ENCODE data around the gene SLC38A11. TPM values are rescaled to one million over a fixed set of nuclear protein-coding genes. Genes with fewer than 3 reads are reported as not detected.

SLC38A11 gene
- total RNA-seq, 1 experiment from 2014 or later: not detected

DNA sequence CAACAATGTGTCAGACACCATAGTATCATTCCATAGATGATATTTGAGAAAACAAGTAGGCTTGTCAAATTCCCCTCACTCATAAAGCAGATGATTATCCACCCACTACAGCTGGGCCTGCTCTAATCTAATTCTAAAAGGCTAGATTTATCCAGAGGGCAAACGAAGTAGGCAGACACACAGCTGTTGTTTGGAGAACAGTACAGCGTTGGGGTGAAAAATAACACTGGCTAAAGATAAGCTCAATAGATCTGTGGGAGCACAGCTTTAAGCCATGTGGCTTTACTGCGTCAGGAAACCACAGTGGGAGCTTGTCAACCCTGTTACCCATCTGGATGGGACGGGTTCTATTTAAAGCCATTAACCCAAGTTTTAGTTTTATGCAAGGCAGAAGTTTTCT, 64.8 kb downstream of the SLC38A11 start:
- no peaks in the 10 kb centered on the region for H3K27me3 ChIP-seq (ENCODE audit: control insufficient read depth, insufficient read depth, low read length)
- no peaks in the 10 kb centered on the region for H3K36me3 ChIP-seq (replicated peaks; ENCODE audit: control insufficient read depth, insufficient read depth, low read length)
- no peak for DNase-seq
- no peak overlapping the region for H3K4me3 ChIP-seq (ENCODE audit: insufficient read depth, low read depth, low read length)

GRCh38 chr2:164888592-164888991, 66.7 kb downstream of the SLC38A11 start:
- no peaks in the 10 kb centered on the region for H3K36me3 ChIP-seq (replicated peaks; ENCODE audit: control insufficient read depth, insufficient read depth, low read length)
- H3K27me3 ChIP-seq (ENCODE audit: control insufficient read depth, insufficient read depth, low read length): no peaks in the 10 kb centered on the region
- DNase-seq: no peak
- no peak overlapping the region for H3K4me3 ChIP-seq (ENCODE audit: insufficient read depth, low read depth, low read length)

DNA sequence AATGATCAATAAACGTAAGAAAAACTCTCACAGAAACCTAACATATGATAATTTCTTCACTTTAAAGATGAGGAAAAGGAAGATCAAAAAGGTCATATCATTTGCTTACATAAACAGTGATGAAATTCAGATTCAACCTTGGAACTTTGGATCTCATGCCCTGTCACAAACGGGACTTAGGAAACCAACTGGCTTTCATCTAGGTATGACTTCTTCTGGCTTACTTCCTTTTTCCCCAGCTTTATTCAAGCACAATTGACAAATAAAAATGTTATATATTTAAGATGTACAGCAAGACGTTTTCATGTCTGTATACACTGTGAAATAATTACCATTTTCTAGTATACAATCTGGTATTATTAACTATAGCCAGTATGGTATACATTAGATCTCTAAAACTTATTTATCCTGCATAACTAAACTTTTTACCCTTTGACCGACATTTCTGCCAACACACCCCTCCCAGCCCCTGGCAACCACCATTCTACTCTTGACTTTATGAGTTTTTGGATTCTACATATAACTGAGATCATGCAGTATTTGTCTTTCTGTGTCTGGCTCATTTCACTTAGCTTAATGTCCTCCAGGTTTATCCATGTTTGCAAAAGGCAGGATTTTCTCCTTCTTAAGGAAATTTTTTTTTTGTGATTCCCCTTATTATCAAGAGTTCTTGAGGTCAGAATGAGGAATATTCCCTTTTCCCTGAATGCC, 67.7 kb downstream of the SLC38A11 start:
- Histone ChIP-seq H3K36me3 (replicated peaks; ENCODE audit: control insufficient read depth, insufficient read depth, low read length) (no peaks in the 10 kb centered on the region), H3K27me3 (ENCODE audit: control insufficient read depth, insufficient read depth, low read length) (no peaks in the 10 kb centered on the region), H3K4me3 (ENCODE audit: insufficient read depth, low read depth, low read length) (no peak overlapping the region)
- no peak for DNase-seq

DNA sequence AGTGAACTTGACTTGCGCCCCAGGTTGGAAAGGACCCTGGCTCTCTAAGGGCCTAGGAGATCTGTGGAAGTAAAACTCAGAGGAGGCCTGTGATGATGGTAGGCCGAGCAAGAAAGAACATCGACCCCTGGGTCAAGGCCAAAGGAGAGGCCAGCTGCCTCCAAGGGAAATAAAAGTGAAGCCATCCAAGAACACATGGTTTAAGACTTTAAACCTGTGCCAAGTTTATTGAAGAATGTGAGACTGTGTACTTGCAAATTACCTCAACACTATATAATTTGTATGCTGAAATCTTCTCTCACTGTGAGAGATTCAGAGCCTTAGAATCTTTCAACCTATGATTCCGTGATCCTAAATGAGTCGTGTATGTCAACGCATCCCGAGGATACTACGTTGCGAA, 73.0 kb downstream of the SLC38A11 start:
- no peak for DNase-seq
- H3K27me3 ChIP-seq (ENCODE audit: control insufficient read depth, insufficient read depth, low read length): no peaks in the 10 kb centered on the region
- no peaks in the 10 kb centered on the region for H3K36me3 ChIP-seq (replicated peaks; ENCODE audit: control insufficient read depth, insufficient read depth, low read length)
- H3K4me3 ChIP-seq (ENCODE audit: insufficient read depth, low read depth, low read length): no peak overlapping the region

DNA sequence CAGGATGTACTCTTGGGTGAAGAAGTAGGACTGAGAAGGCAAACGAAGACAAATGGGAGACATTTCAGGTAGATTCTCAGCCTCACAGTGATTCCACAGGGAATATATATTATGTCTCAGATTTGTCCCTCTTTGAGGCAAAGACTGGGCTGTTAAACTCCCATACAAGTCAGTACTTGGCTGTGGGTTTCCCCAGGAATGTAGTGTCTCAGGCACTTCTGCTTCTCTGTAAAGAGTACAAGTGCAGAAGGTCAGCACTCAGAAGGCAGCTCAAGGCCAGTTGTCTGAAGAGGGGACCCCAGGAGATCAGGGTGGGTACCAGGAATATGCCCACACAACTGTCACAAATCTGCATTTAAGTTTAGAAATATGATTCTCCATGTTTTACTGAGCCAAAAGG, 73.8 kb downstream of the SLC38A11 start:
- no peak for DNase-seq
- no peaks in the 10 kb centered on the region for H3K36me3 ChIP-seq (replicated peaks; ENCODE audit: control insufficient read depth, insufficient read depth, low read length)

GRCh38 chr2:164879901-164880535, 75.3 kb downstream of the SLC38A11 start:
- no peak for DNase-seq
- Histone ChIP-seq H3K36me3 (replicated peaks; ENCODE audit: control insufficient read depth, insufficient read depth, low read length) (no peaks in the 10 kb centered on the region), H3K4me3 (ENCODE audit: insufficient read depth, low read depth, low read length) (no peak overlapping the region), H3K27me3 (ENCODE audit: control insufficient read depth, insufficient read depth, low read length) (no peaks in the 10 kb centered on the region)

More for the DNA sequence above, 73.8 kb downstream of the SLC38A11 start:
- H3K4me3 ChIP-seq (ENCODE audit: insufficient read depth, low read depth, low read length): no peak overlapping the region
- no peaks in the 10 kb centered on the region for H3K27me3 ChIP-seq (ENCODE audit: control insufficient read depth, insufficient read depth, low read length)

- H3K36me3 ChIP-seq (replicated peaks; ENCODE audit: control insufficient read depth, insufficient read depth, low read length): no peaks in the 10 kb centered on the region
- H3K27me3 ChIP-seq (ENCODE audit: control insufficient read depth, insufficient read depth, low read length): no peaks in the 10 kb centered on the region
- no peak for DNase-seq
- no peak overlapping the region for H3K4me3 ChIP-seq (ENCODE audit: insufficient read depth, low read depth, low read length)
These were observed 77.4 kb downstream of the SLC38A11 start for GRCh38 chr2:164877927-164878326.

GRCh38 chr2:164877169-164877568, 78.2 kb downstream of the SLC38A11 start:
- no peaks in the 10 kb centered on the region for H3K27me3 ChIP-seq (ENCODE audit: control insufficient read depth, insufficient read depth, low read length)
- DNase-seq: no peak
- H3K4me3 ChIP-seq (ENCODE audit: insufficient read depth, low read depth, low read length): no peak overlapping the region
- no peaks in the 10 kb centered on the region for H3K36me3 ChIP-seq (replicated peaks; ENCODE audit: control insufficient read depth, insufficient read depth, low read length)

DNA sequence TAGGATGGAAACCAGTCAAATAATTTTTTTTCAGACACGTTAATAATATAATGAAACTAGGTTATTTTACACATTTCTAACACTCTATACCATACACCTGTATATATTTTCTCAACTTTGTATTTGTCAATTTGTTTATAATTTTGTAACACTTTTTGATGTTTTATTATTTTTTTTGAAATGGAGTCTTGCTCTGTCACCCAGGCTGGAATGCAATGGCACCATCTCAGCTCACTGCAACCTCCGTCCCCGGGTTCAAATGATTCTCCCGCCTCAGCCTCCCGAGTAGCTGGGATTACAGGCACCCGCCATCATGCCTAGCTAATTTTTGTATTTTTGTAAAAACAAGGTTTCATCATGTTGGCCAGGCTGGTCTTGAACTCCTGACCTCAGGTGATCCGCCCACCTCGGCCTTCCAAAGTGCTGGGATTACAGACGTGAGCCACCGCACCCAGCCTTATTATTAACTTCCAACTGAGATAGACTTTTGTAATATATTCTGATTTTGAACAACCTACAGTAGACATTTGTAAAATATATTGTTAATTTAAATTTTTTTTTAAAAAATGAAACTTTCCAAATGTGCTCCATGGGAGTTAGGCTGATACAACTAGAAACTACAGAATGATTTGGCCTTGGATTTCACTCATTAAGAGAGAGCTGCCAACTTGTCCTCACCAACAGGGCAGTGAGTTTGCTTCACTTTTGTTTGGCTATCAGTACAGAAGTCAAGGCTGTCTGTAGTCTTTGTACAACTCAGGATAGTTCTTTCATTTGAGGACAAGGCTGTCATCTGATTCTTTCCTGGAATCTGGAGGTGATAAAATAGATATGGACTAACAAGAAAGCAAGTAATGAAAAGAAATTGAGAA, 79.8 kb downstream of the SLC38A11 start:
- Histone ChIP-seq H3K4me3 (ENCODE audit: insufficient read depth, low read depth, low read length) (no peak overlapping the region), H3K27me3 (ENCODE audit: control insufficient read depth, insufficient read depth, low read length) (no peaks in the 10 kb centered on the region), H3K36me3 (replicated peaks; ENCODE audit: control insufficient read depth, insufficient read depth, low read length) (no peaks in the 10 kb centered on the region)
- DNase-seq: no peak

GRCh38 chr2:164873210-164873908, 82.0 kb downstream of the SLC38A11 start:
- Histone ChIP-seq H3K4me3 (ENCODE audit: insufficient read depth, low read depth, low read length) (no peak overlapping the region), H3K27me3 (ENCODE audit: control insufficient read depth, insufficient read depth, low read length) (no peaks in the 10 kb centered on the region), H3K36me3 (replicated peaks; ENCODE audit: control insufficient read depth, insufficient read depth, low read length) (no peaks in the 10 kb centered on the region)
- no peak for DNase-seq

DNA sequence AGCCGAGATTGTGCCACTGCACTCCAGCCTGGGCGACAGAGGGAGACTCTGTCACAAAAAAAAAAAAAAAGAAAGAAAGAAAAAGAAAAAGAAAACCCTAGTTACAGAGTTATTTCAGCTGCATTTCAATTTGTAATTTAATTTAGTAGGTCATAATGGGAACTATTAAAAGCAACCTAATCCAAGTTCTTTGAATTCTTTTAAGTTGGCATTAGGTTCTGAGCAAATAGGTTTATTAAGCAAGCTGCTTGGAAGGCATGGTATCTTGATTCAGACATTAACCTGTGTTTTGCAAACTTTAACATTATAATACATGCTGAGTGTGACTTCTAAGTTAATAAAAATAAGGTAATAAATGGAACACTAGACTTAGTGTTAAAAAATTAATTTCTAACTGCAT, 83.9 kb downstream of the SLC38A11 start:
- no peak for DNase-seq
- H3K4me3 ChIP-seq (ENCODE audit: insufficient read depth, low read depth, low read length): no peak overlapping the region
- H3K27me3 ChIP-seq (ENCODE audit: control insufficient read depth, insufficient read depth, low read length): no peaks in the 10 kb centered on the region
- no peaks in the 10 kb centered on the region for H3K36me3 ChIP-seq (replicated peaks; ENCODE audit: control insufficient read depth, insufficient read depth, low read length)

GRCh38 chr2:164869420-164869772, 85.9 kb downstream of the SLC38A11 start:
- DNase-seq: no peak
- no peaks in the 10 kb centered on the region for H3K27me3 ChIP-seq (ENCODE audit: control insufficient read depth, insufficient read depth, low read length)
- H3K36me3 ChIP-seq (replicated peaks; ENCODE audit: control insufficient read depth, insufficient read depth, low read length): no peaks in the 10 kb centered on the region
- H3K4me3 ChIP-seq (ENCODE audit: insufficient read depth, low read depth, low read length): no peak overlapping the region

DNA sequence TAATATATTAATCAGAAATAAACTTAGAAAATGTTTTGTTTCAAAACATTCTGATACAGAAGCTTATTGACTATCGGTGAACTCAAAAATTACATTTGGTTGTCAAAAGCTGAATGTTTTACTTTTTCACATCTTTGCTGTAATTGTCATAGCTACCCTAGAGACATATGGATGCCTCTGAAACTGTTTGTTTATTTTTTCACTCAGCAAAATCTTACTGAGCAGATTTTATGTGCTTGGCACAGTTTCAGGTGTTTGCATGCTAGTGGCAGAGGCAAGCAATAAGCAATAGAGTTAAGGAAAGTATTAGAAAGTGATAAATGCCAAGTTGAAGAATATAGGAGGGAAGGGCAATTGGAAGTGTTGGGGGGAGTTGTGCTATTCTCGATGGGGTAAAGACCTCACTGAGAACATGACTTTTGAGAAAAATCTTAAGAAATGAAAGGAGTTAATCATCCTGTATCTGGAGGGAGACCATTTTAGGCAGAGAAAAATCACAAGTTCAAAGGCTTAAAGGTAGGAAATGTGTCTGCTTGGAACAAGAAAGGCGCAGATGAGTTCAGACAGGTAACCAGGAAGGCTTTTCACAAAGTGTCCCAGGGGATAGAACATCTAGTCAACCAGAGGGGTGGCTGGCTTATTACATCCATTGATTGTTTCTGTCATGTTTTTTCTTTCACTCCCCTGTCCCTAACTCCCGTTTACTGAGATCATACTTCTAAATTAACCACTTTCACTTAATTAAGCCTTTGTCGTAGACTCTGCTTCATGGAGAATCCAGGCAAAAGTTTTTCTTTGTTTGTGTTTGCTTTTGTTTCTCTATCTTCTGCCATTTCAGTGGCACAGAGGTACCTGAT, 86.5 kb downstream of the SLC38A11 start:
- H3K27me3 ChIP-seq (ENCODE audit: control insufficient read depth, insufficient read depth, low read length): no peaks in the 10 kb centered on the region
- DNase-seq: no peak
- no peak overlapping the region for H3K4me3 ChIP-seq (ENCODE audit: insufficient read depth, low read depth, low read length)
- H3K36me3 ChIP-seq (replicated peaks; ENCODE audit: control insufficient read depth, insufficient read depth, low read length): no peaks in the 10 kb centered on the region
